ENCODE results near the gene LIMS1. TPM values are rescaled to one million over a fixed set of nuclear protein-coding genes. Genes with fewer than 3 reads are reported as not detected.
A peak's percentile ranks its signal among the peaks of the same experiment; 100 is the strongest.

The LIMS1 gene
- total and polyA plus RNA-seq, 4 donors = 26.7 to 102 (median 90.4) TPM

GRCh38 chr2:108602422-108602821 lies 68.2 kb downstream of the LIMS1 start:
- Histone ChIP-seq H3K27ac (ENCODE audit: low read depth in 1 of 2, low read length in 1 of 2) (no peak overlapping the region), H3K4me1 (ENCODE audit: control insufficient read depth in 5 of 5, insufficient read depth in 5 of 5, low read length in 5 of 5) (peaks cover 0 to 11% (median 0%) of the 10 kb centered on the region in 5 donors), H3K9ac (ENCODE audit: insufficient read depth in 1 of 2, low read length in 2 of 2) (no peak overlapping the region), H3K4me3 (no peak overlapping the region), H3K27me3 (ENCODE audit: control insufficient read depth in 3 of 3, insufficient read depth in 3 of 3, low read length in 2 of 3) (no peaks in the 10 kb centered on the region), H3K9me3 (ENCODE audit: control insufficient read depth in 4 of 4, insufficient read depth in 3 of 4, low read length in 3 of 4) (no peaks in the 10 kb centered on the region), H3K36me3 (ENCODE audit: control insufficient read depth in 4 of 4, insufficient read depth in 4 of 4, low read length in 4 of 4) (no peaks in the 10 kb centered on the region)
- ATAC-seq (ENCODE audit: insufficient read depth, low FRiP score) = no peak
- TF ChIP-seq CTCF (IDR thresholded peaks at IDR 0.05; ENCODE audit: control extremely low read depth, extremely low read depth) = no peak
- no peak for DNase-seq

DNA sequence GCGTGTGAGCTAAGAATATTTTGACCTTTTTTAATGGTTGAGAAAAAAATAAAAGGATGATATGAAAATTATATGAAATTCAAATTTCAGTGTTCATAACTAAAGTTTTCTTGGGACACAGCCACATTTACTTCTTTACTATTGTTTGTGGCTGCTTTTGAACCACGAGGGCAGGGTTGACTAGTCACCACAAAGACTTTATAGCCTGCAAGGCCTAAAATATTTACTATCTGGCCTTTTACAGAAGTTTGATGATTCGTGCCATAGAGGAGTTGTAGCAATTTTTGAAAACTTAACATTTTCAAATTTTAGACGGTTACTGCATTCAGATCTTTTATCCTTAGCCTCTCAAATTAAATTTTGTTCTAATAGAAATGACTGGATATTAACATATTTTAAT lies 69.9 kb downstream of the LIMS1 start:
- Histone ChIP-seq H3K9me3 (ENCODE audit: control insufficient read depth in 4 of 4, insufficient read depth in 3 of 4, low read length in 3 of 4) (no peaks in the 10 kb centered on the region), H3K27ac (ENCODE audit: low read depth in 1 of 2, low read length in 1 of 2) (no peak overlapping the region), H3K9ac (ENCODE audit: insufficient read depth in 1 of 2, low read length in 2 of 2) (no peak overlapping the region), H3K27me3 (ENCODE audit: control insufficient read depth in 3 of 3, insufficient read depth in 3 of 3, low read length in 2 of 3) (no peaks in the 10 kb centered on the region), H3K36me3 (ENCODE audit: control insufficient read depth in 4 of 4, insufficient read depth in 4 of 4, low read length in 4 of 4) (no peaks in the 10 kb centered on the region), H3K4me1 (ENCODE audit: control insufficient read depth in 5 of 5, insufficient read depth in 5 of 5, low read length in 5 of 5) (peaks cover 0 to 15% (median 3%) of the 10 kb centered on the region in 5 donors), H3K4me3 (no peak overlapping the region)
- TF ChIP-seq CTCF (IDR thresholded peaks at IDR 0.05; ENCODE audit: control extremely low read depth, extremely low read depth) = no peak
- DNase-seq (no peak), ATAC-seq (ENCODE audit: insufficient read depth, low FRiP score) (no peak)
- whole genome bisulfite sequencing, 2 donors = 53 to 65% methylated on average over 4 of the region's 4 CpGs

GRCh38 chr2:108605947-108606346 lies 71.7 kb downstream of the LIMS1 start:
- H3K9ac ChIP-seq (ENCODE audit: insufficient read depth in 1 of 2, low read length in 2 of 2) = no peak overlapping the region
- no peak for ATAC-seq (ENCODE audit: insufficient read depth, low FRiP score)
- no peaks in the 10 kb centered on the region for H3K36me3 ChIP-seq (ENCODE audit: control insufficient read depth in 4 of 4, insufficient read depth in 4 of 4, low read length in 4 of 4)
- H3K9me3 ChIP-seq (ENCODE audit: control insufficient read depth in 4 of 4, insufficient read depth in 3 of 4, low read length in 3 of 4) = no peaks in the 10 kb centered on the region
- H3K27ac ChIP-seq (ENCODE audit: low read depth in 1 of 2, low read length in 1 of 2) = peak overlapping the region in 1 of 2 donors; percentile 68
- H3K4me3 ChIP-seq = no peak overlapping the region
- peaks cover 0 to 16% (median 3%) of the 10 kb centered on the region in 5 donors for H3K4me1 ChIP-seq (ENCODE audit: control insufficient read depth in 5 of 5, insufficient read depth in 5 of 5, low read length in 5 of 5)
- H3K27me3 ChIP-seq (ENCODE audit: control insufficient read depth in 3 of 3, insufficient read depth in 3 of 3, low read length in 2 of 3) = no peaks in the 10 kb centered on the region
- TF ChIP-seq CTCF (IDR thresholded peaks at IDR 0.05; ENCODE audit: control extremely low read depth, extremely low read depth) = no peak
- DNase-seq = no peak
- WGBS, 2 donors = 84 to 85% methylated on average over 3 of the region's 3 CpGs

- Histone ChIP-seq H3K9ac (ENCODE audit: insufficient read depth in 1 of 2, low read length in 2 of 2) (peak overlapping the region in 1 of 2 donors; percentile 53), H3K36me3 (ENCODE audit: control insufficient read depth in 4 of 4, insufficient read depth in 4 of 4, low read length in 4 of 4) (no peaks in the 10 kb centered on the region), H3K9me3 (ENCODE audit: control insufficient read depth in 4 of 4, insufficient read depth in 3 of 4, low read length in 3 of 4) (no peaks in the 10 kb centered on the region), H3K27ac (ENCODE audit: low read depth in 1 of 2, low read length in 1 of 2) (peak overlapping the region in 1 of 2 donors; percentile 52), H3K27me3 (ENCODE audit: control insufficient read depth in 3 of 3, insufficient read depth in 3 of 3, low read length in 2 of 3) (no peaks in the 10 kb centered on the region), H3K4me3 (no peak overlapping the region), H3K4me1 (ENCODE audit: control insufficient read depth in 5 of 5, insufficient read depth in 5 of 5, low read length in 5 of 5) (peaks cover 6 to 16% (median 12%) of the 10 kb centered on the region in 5 donors)
- ATAC-seq (ENCODE audit: insufficient read depth, low FRiP score) (no peak), DNase-seq (peak; percentile 66 to 78 (median 76))
- WGBS, 2 donors = 59 to 73% methylated on average over 3 of the region's 3 CpGs
- peak; percentile 49 for TF ChIP-seq CTCF (IDR thresholded peaks at IDR 0.05; ENCODE audit: control extremely low read depth, extremely low read depth)
These were observed 73.5 kb downstream of the LIMS1 start for GRCh38 chr2:108607706-108608301.

Measured in lung (tissue), 12 donors.